Astrocyte (in vitro differentiated cells and primary cell): ENCODE measurements around the gene MAP1A. TPM values are rescaled to one million over a fixed set of nuclear protein-coding genes. Genes with fewer than 3 reads are reported as not detected.

Source experiments
- DNase-seq: peaks from one replicate; pipeline ENCODE4 v3.0.0-alpha.2; 2010; ENCODE audit warnings: low read depth
- FAIRE-seq: peaks from 2 replicates; lab custom pipeline; 2011; peaks lifted over from hg19 to GRCh38; lab: Jason Lieb, UNC
- H2AFZ ChIP-seq: 2 replicates; pipeline ENCODE4 v1.6.0; 2012; ENCODE audit warnings: low read depth, low read length, inconsistent platforms
- H3K27ac ChIP-seq: 2 replicates; pipeline ENCODE4 v1.5.1; 2011; ENCODE audit warnings: low read depth, low read length, inconsistent platforms
- H3K27me3 ChIP-seq: 2 replicates; pipeline ENCODE4 v1.6.0; 2011; ENCODE audit warnings: low read length, inconsistent platforms; ENCODE audit not compliant: insufficient read depth
- H3K36me3 ChIP-seq: 2 replicates; pipeline ENCODE4 v1.5.1; 2011; ENCODE audit warnings: low read length, inconsistent platforms; ENCODE audit not compliant: insufficient read depth
- H3K4me1 ChIP-seq: 2 replicates; pipeline ENCODE4 v1.5.1; 2011; ENCODE audit warnings: low read length, inconsistent platforms; ENCODE audit not compliant: insufficient read depth
- H3K4me2 ChIP-seq: 2 replicates; pipeline ENCODE4 v1.6.0; 2012; ENCODE audit warnings: low read length, inconsistent platforms
- H3K4me3 ChIP-seq: 2 replicates; pipeline ENCODE4 v1.5.1; 2011; ENCODE audit warnings: low read depth, mild to moderate bottlenecking, low read length, inconsistent platforms; ENCODE audit not compliant: insufficient read depth
- H3K79me2 ChIP-seq: 2 replicates; pipeline ENCODE4 v1.6.0; 2012; ENCODE audit warnings: mild to moderate bottlenecking, low read length, inconsistent platforms; ENCODE audit not compliant: insufficient read depth
- H3K9ac ChIP-seq: 2 replicates; pipeline ENCODE4 v1.6.0; 2012; ENCODE audit warnings: mild to moderate bottlenecking, low read length, inconsistent platforms
- H3K9me3 ChIP-seq: 2 replicates; pipeline ENCODE4 v1.5.1; 2012; ENCODE audit warnings: low read depth, mild to moderate bottlenecking, low read length, inconsistent platforms; ENCODE audit not compliant: insufficient read depth
- H4K20me1 ChIP-seq: 2 replicates; pipeline ENCODE4 v1.6.0; 2012; ENCODE audit warnings: low read length, inconsistent platforms; ENCODE audit not compliant: insufficient read depth
- H3K27ac Mint-ChIP-seq: one replicate; pipeline ENCODE4 v1.8.0; 2021; ENCODE audit warnings: mild to moderate bottlenecking, mixed read lengths; ENCODE audit not compliant: unreplicated experiment
- H3K27me3 Mint-ChIP-seq: one replicate; pipeline ENCODE4 v1.8.0; 2021; ENCODE audit warnings: low read depth, mixed read lengths; ENCODE audit not compliant: unreplicated experiment
- H3K36me3 Mint-ChIP-seq: one replicate; pipeline ENCODE4 v1.8.0; 2021; ENCODE audit warnings: low read depth, mixed read lengths; ENCODE audit not compliant: unreplicated experiment
- H3K4me1 Mint-ChIP-seq: one replicate; pipeline ENCODE4 v1.8.0; 2021; ENCODE audit warnings: low read depth, mixed read lengths; ENCODE audit not compliant: unreplicated experiment
- H3K4me3 Mint-ChIP-seq: one replicate; pipeline ENCODE4 v1.8.0; 2021; ENCODE audit warnings: mild to moderate bottlenecking, moderate library complexity, mixed read lengths; ENCODE audit not compliant: unreplicated experiment
- H3K9me3 Mint-ChIP-seq: one replicate; pipeline ENCODE4 v1.8.0; 2021; ENCODE audit warnings: mild to moderate bottlenecking, mixed read lengths; ENCODE audit not compliant: unreplicated experiment
- EZH2 ChIP-seq: IDR thresholded peaks from 2 replicates; pipeline ENCODE4 v1.6.1; 2012; ENCODE audit warnings: mild to moderate bottlenecking, low read length, inconsistent platforms; ENCODE audit not compliant: insufficient read depth
- total RNA-seq: library from RNA; stranded (reverse); gene quantifications from 2 replicates; pipeline ENCODE4 v1.2.1, GENCODE V29; 2021
- TF ChIP-seq, protein P1 (sequence below): IDR thresholded peaks from 2 replicates; pipeline ENCODE4 v1.5.1; 2011; ENCODE audit warnings: low read depth, mild to moderate bottlenecking, inconsistent platforms, low read length, moderate library complexity; ENCODE audit not compliant: insufficient read depth

The MAP1A gene
- total RNA-seq, 1 donor from 2014 or later = 142 TPM

GRCh38 chr15:43545426-43545825 lies 28.0 kb downstream of the MAP1A start:
- no peak overlapping the region for H3K4me3 ChIP-seq
- H3K36me3 ChIP-seq = no peaks in the 10 kb centered on the region
- Mint-ChIP-seq H3K4me1 (peaks cover under 1% of the 10 kb centered on the region), H3K4me3 (no peak overlapping the region), H3K36me3 (peaks cover 9% of the 10 kb centered on the region), H3K9me3 (peaks cover 4% of the 10 kb centered on the region), H3K27me3 (no peaks in the 10 kb centered on the region), H3K27ac (no peak overlapping the region)
- no peak overlapping the region for H3K4me2 ChIP-seq
- FAIRE-seq (no peak), DNase-seq (no peak)
- H3K4me1 ChIP-seq = no peaks in the 10 kb centered on the region
- H4K20me1 ChIP-seq = no peaks in the 10 kb centered on the region
- H3K9ac ChIP-seq = no peak overlapping the region
- H3K79me2 ChIP-seq = no peaks in the 10 kb centered on the region
- H3K9me3 ChIP-seq = no peaks in the 10 kb centered on the region
- H3K27ac ChIP-seq = no peak overlapping the region
- no peak for TF ChIP-seq EZH2
- TF ChIP-seq, protein P1, sequence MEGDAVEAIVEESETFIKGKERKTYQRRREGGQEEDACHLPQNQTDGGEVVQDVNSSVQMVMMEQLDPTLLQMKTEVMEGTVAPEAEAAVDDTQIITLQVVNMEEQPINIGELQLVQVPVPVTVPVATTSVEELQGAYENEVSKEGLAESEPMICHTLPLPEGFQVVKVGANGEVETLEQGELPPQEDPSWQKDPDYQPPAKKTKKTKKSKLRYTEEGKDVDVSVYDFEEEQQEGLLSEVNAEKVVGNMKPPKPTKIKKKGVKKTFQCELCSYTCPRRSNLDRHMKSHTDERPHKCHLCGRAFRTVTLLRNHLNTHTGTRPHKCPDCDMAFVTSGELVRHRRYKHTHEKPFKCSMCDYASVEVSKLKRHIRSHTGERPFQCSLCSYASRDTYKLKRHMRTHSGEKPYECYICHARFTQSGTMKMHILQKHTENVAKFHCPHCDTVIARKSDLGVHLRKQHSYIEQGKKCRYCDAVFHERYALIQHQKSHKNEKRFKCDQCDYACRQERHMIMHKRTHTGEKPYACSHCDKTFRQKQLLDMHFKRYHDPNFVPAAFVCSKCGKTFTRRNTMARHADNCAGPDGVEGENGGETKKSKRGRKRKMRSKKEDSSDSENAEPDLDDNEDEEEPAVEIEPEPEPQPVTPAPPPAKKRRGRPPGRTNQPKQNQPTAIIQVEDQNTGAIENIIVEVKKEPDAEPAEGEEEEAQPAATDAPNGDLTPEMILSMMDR = no peak
- H3K27me3 ChIP-seq = no peaks in the 10 kb centered on the region
- no peak overlapping the region for H2AFZ ChIP-seq

DNA sequence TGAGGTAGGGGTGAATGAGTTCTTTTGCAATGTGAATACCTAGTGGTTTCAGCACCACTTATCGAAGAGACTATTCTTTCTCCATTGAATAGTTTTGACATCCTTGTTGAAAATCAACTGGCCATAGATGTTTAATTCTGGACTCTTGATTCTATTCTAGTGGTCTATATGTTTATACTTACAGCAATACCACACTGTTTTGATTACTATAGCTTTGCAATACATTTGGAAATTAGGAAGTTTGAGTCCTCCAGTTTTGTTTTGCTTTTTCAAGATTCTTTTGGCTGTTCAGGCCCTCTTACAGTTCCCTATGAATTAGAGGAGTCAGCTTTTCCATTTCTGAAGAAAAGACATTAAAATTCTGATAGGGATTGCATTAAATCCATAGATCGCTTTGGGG lies 30.1 kb downstream of the MAP1A start:
- no peak overlapping the region for H2AFZ ChIP-seq
- no peaks in the 10 kb centered on the region for H3K27me3 ChIP-seq
- H3K27ac Mint-ChIP-seq = no peak overlapping the region
- peaks cover 7% of the 10 kb centered on the region for H3K36me3 Mint-ChIP-seq
- no peak overlapping the region for H3K4me3 ChIP-seq
- no peaks in the 10 kb centered on the region for H4K20me1 ChIP-seq
- H3K27ac ChIP-seq = no peak overlapping the region
- FAIRE-seq (no peak), DNase-seq (no peak)
- no peak overlapping the region for H3K9ac ChIP-seq
- peaks cover 4% of the 10 kb centered on the region for H3K9me3 Mint-ChIP-seq
- H3K27me3 Mint-ChIP-seq = no peaks in the 10 kb centered on the region
- H3K79me2 ChIP-seq = no peaks in the 10 kb centered on the region
- no peaks in the 10 kb centered on the region for H3K9me3 ChIP-seq
- H3K4me1 ChIP-seq = no peaks in the 10 kb centered on the region
- no peak overlapping the region for H3K4me3 Mint-ChIP-seq
- TF ChIP-seq, protein P1 = no peak
- no peak for TF ChIP-seq EZH2
- no peaks in the 10 kb centered on the region for H3K36me3 ChIP-seq
- peaks cover 6% of the 10 kb centered on the region for H3K4me1 Mint-ChIP-seq
- no peak overlapping the region for H3K4me2 ChIP-seq

DNA sequence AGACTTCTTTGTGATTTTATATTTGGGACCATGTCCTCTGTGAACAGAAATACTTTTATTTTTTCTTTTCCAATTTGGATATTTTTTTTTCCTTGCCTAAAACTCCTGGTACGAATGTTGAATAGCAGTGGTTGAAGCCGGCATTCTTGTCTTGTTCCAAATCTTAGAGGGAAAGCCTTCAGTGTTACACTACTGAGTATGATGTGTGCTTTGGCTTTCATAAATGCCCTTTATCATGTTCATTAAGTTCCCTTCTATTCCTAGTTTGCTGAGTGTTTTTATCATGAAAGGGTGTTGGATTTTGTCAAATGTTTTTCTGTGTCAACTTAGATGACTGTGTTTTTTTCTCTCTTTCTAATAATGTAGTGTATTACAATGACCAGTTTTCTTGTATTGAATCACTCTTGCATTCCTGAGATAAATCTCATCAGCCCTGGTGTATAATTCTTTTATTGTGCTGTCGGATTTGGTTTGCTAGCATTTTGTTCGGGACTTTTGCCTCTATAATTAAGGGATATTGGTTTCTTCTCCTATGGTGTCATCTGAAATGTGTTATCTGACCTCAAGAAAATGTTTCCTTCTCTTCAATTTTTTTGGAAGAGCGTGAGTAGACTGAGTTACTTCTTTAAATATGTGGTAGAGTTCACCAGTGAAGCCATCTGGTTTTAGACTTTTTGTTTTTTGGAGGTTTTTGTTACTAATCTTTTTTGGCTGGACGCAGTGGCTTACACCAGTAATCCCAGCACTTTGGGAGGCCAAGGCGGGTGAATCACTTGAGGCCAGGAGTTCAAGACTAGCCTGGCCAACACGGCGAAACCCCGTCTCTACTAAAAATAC lies 33.3 kb downstream of the MAP1A start:
- Mint-ChIP-seq H3K9me3 (peaks cover 4% of the 10 kb centered on the region), H3K36me3 (peaks cover 7% of the 10 kb centered on the region), H3K27me3 (no peaks in the 10 kb centered on the region), H3K4me1 (peaks cover 6% of the 10 kb centered on the region), H3K27ac (peak overlapping the region; percentile 2), H3K4me3 (no peak overlapping the region)
- Histone ChIP-seq H3K4me2 (peak overlapping the region; percentile 32), H4K20me1 (no peaks in the 10 kb centered on the region), H3K9me3 (no peaks in the 10 kb centered on the region), H3K9ac (peak overlapping the region; percentile 8), H3K27me3 (no peaks in the 10 kb centered on the region), H3K4me1 (no peaks in the 10 kb centered on the region), H3K27ac (peak overlapping the region; percentile 42), H2AFZ (no peak overlapping the region), H3K4me3 (no peak overlapping the region), H3K36me3 (no peaks in the 10 kb centered on the region), H3K79me2 (no peaks in the 10 kb centered on the region)
- DNase-seq (peak; percentile 79), FAIRE-seq (peak; percentile 88)
- TF ChIP-seq, protein P1 = no peak
- no peak for TF ChIP-seq EZH2
